ENCODE results near the gene CBLC. TPM values are rescaled to one million over a fixed set of nuclear protein-coding genes. Genes with fewer than 3 reads are reported as not detected.

CBLC gene
- polyA plus RNA-seq, 4 donors: 4.3 to 7.4 (median 5.7) TPM

DNA sequence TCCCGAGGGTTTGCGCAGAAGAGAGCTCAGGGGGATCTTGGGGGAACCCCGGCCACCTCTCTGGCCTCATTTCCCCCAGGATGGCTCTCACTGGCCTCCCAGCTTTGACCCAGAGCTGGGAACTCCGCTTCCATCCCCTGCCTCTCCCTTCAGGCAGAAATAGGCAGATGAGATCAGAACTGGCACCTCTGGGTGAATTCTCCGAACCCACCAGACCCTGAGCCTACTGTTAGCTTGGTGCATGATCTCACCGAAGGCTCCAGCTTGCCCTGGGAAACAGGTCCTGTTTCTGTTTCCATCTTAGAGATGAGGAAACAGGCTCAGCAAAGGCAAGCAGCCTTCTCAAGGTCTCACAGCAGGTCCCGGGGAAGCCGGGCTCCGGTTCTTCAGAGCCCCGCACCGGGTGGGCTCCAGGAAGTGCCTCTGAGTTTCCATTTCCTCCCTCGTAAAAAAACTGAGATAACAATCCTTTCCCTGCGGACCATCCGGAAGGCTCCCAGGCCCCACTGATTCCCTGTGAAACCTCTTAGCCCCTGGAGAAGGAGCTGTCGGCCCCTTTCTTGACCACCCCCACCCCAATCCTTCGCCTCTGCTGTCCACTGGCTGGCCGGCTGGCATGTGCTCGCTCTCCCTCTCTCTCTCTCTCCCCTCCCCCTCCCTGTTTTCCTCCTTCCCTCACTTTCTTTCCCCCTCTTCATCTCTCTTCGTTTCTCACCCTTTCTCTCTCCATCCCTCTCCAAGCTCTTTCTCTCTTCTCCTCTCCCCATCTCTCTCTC, 70.5 kb downstream of the CBLC start:
- peak in 2 of 4 donors; percentile 25 to 38 for DNase-seq (ENCODE audit: low read depth in 4 of 4, low spot score in 3 of 4)

- DNase-seq (ENCODE audit: low read depth in 4 of 4, low spot score in 3 of 4): peak in 3 of 4 donors; percentile 38 to 48 (median 38)
These were observed 71.2 kb downstream of the CBLC start for GRCh38 chr19:44848812-44849447.

Other genes starting within 250 kb of the CBLC start
- not detected for gene CEACAM20, start 248.2 kb upstream of the CBLC start, polyA plus RNA-seq (ENCODE audit: insufficient read length in 4 of 4)
- 1 to 10 TPM in 3 of 4 donors, under 1 TPM in 1; 0.55 to 1.7 (median 1.0) TPM for gene IGSF23, start 164.3 kb upstream of the CBLC start, polyA plus RNA-seq (ENCODE audit: insufficient read length in 4 of 4)
- gene PVR, start 134.0 kb upstream of the CBLC start, polyA plus RNA-seq (ENCODE audit: insufficient read length in 4 of 4): 10 to 100 TPM; 30.0 to 36.1 (median 31.7) TPM
- gene CEACAM19, start 106.4 kb upstream of the CBLC start, polyA plus RNA-seq (ENCODE audit: insufficient read length in 4 of 4): 10 to 100 TPM in 3 of 4 donors, 1 to 10 TPM in 1; 9.4 to 16.3 (median 14.4) TPM
- not detected for gene CEACAM16, start 78.7 kb upstream of the CBLC start, polyA plus RNA-seq (ENCODE audit: insufficient read length in 4 of 4)
- 10 to 100 TPM in 1 of 4 donors, 1 to 10 TPM in 3; 5.6 to 10.2 (median 6.2) TPM for gene BCL3, start 29.2 kb upstream of the CBLC start, polyA plus RNA-seq (ENCODE audit: insufficient read length in 4 of 4)
- gene BCAM, start 31.2 kb downstream of the CBLC start, polyA plus RNA-seq (ENCODE audit: insufficient read length in 4 of 4): 100 to 1,000 TPM; 457 to 754 (median 572) TPM
- 100 to 1,000 TPM; 149 to 180 (median 159) TPM for gene NECTIN2, start 68.4 kb downstream of the CBLC start, polyA plus RNA-seq (ENCODE audit: insufficient read length in 4 of 4)
- gene TOMM40, start 113.4 kb downstream of the CBLC start, polyA plus RNA-seq (ENCODE audit: insufficient read length in 4 of 4): 10 to 100 TPM; 44.7 to 54.6 (median 47.6) TPM
- 100 to 1,000 TPM; 261 to 604 (median 299) TPM for gene APOE, start 127.9 kb downstream of the CBLC start, polyA plus RNA-seq (ENCODE audit: insufficient read length in 4 of 4)
- gene APOC1, start 136.7 kb downstream of the CBLC start, polyA plus RNA-seq (ENCODE audit: insufficient read length in 4 of 4): 10 to 100 TPM; 10.5 to 12.5 (median 11.2) TPM
- not detected for gene APOC4, start 164.3 kb downstream of the CBLC start, polyA plus RNA-seq (ENCODE audit: insufficient read length in 4 of 4)
- 10 to 100 TPM in 2 of 4 donors, 1 to 10 TPM in 2; 6.2 to 14.9 (median 9.6) TPM for gene APOC2, start 168.2 kb downstream of the CBLC start, polyA plus RNA-seq (ENCODE audit: insufficient read length in 4 of 4)
- 100 to 1,000 TPM; 107 to 127 (median 121) TPM for gene CLPTM1, start 177.5 kb downstream of the CBLC start, polyA plus RNA-seq (ENCODE audit: insufficient read length in 4 of 4)
- 1 to 10 TPM; 5.2 to 7.7 (median 5.9) TPM for gene RELB, start 223.6 kb downstream of the CBLC start, polyA plus RNA-seq (ENCODE audit: insufficient read length in 4 of 4)

All from right renal pelvis (tissue), 4 donors.